Lower leg skin (tissue), 3 donors: ENCODE measurements around the gene TRIM71.

Source experiments
- POLR2A ChIP-seq, 2 donors: fragments of 450-650 bp; IDR thresholded peaks; one replicate each; pipeline ENCODE4 v1.6.1; 2016 to 2017; ENCODE audit warnings: antibody characterized with exemption in 2 of 2, mild to moderate bottlenecking in 1 of 2, moderate library complexity in 1 of 2
- TF ChIP-seq, protein P1 (sequence below), 3 donors: fragments of 450-650 bp; IDR thresholded peaks; one replicate each; pipeline ENCODE4 v1.5.1; 2016; ENCODE audit warnings: antibody characterized with exemption in 3 of 3, mild to moderate bottlenecking in 3 of 3, moderate library complexity in 2 of 3

- TF ChIP-seq, protein P1, sequence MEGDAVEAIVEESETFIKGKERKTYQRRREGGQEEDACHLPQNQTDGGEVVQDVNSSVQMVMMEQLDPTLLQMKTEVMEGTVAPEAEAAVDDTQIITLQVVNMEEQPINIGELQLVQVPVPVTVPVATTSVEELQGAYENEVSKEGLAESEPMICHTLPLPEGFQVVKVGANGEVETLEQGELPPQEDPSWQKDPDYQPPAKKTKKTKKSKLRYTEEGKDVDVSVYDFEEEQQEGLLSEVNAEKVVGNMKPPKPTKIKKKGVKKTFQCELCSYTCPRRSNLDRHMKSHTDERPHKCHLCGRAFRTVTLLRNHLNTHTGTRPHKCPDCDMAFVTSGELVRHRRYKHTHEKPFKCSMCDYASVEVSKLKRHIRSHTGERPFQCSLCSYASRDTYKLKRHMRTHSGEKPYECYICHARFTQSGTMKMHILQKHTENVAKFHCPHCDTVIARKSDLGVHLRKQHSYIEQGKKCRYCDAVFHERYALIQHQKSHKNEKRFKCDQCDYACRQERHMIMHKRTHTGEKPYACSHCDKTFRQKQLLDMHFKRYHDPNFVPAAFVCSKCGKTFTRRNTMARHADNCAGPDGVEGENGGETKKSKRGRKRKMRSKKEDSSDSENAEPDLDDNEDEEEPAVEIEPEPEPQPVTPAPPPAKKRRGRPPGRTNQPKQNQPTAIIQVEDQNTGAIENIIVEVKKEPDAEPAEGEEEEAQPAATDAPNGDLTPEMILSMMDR (IDR thresholded peaks at IDR 0.05) = no peak
- TF ChIP-seq POLR2A (IDR thresholded peaks at IDR 0.05) = no peak
These were observed 62.4 kb downstream of the TRIM71 start for GRCh38 chr3:32880225-32880624.
